IMR-90 (cell line): ENCODE data around the gene SYVN1. TPM values are rescaled to one million over a fixed set of nuclear protein-coding genes. Genes with fewer than 3 reads are reported as not detected.

Source experiments
- ATAC-seq: fragments of 200-7000 bp; cut with Tn5 transposase; 2 replicates; pipeline ENCODE4 v1.9.1; 2020; ENCODE audit warnings: low read depth, mild to moderate bottlenecking, moderate library complexity
- BruUV-seq: library from RNA; stranded (reverse); fragments of 400-500 nt; replicated peaks from 2 replicates; lab custom pipeline; 2021; lab: Mats Ljungman, UMichigan
- CTCF ChIA-PET: fragments of 300-600 bp; formaldehyde crosslinking; extraction: SDS; loops from one replicate; lab custom pipeline; 2021; ENCODE audit warnings: antibody characterized with exemption; lab: Yijun Ruan, JAX
- POLR2A ChIA-PET: fragments of 300-600 bp; sonication (Branson Sonifier 250); formaldehyde crosslinking; loops from one replicate; lab custom pipeline; 2022; ENCODE audit warnings: antibody characterized with exemption; ENCODE audit not compliant: unreplicated experiment; lab: Charles Lee
- DNase-seq: peaks from one replicate; pipeline ENCODE4 v3.0.0; 2013
- H2AFZ ChIP-seq: replicated peaks from 2 replicates; pipeline ENCODE3; 2013; ENCODE audit warnings: low read length, mild to moderate bottlenecking; ENCODE audit not compliant: poor library complexity
- H2AK5ac ChIP-seq: 2 replicates; pipeline ENCODE4 v1.6.1; 2013; ENCODE audit warnings: low read depth, low read length, inconsistent platforms
- H2AK9ac ChIP-seq: replicated peaks from 2 replicates; pipeline ENCODE3; 2013; ENCODE audit warnings: mild to moderate bottlenecking, low read depth, low read length, moderate library complexity; ENCODE audit not compliant: poor library complexity
- H2BK120ac ChIP-seq: 2 replicates; pipeline ENCODE4 v1.6.1; 2013; ENCODE audit warnings: low read depth, low read length, inconsistent platforms
- H2BK15ac ChIP-seq: 3 replicates; pipeline ENCODE4 v1.6.1; 2013; ENCODE audit warnings: low read depth, low read length, inconsistent platforms
- H2BK20ac ChIP-seq: 2 replicates; pipeline ENCODE4 v1.6.1; 2013; ENCODE audit warnings: low read depth, mild to moderate bottlenecking, inconsistent platforms, low read length, moderate library complexity
- H2BK5ac ChIP-seq: 2 replicates; pipeline ENCODE4 v1.6.1; 2013; ENCODE audit warnings: mild to moderate bottlenecking, low read depth, low read length, inconsistent platforms; ENCODE audit not compliant: poor library complexity, severe bottlenecking
- H3K14ac ChIP-seq: replicated peaks from 2 replicates; pipeline ENCODE4 v1.6.1; 2013; ENCODE audit warnings: low read depth, low read length, inconsistent platforms
- H3K18ac ChIP-seq: 2 replicates; pipeline ENCODE4 v1.6.1; 2013; ENCODE audit warnings: low read depth, low read length, control low read depth
- H3K23ac ChIP-seq: 2 replicates; pipeline ENCODE4 v1.6.1; 2013; ENCODE audit warnings: low read depth, low read length, inconsistent platforms
- H3K27ac ChIP-seq: 2 replicates; pipeline ENCODE4 v1.5.1; 2013; ENCODE audit warnings: mild to moderate bottlenecking, control low read depth, low read length; ENCODE audit not compliant: insufficient read depth
- H3K27me3 ChIP-seq: 2 replicates; pipeline ENCODE4 v1.6.1; 2013; ENCODE audit warnings: low read length; ENCODE audit not compliant: control insufficient read depth, insufficient read depth
- H3K36me3 ChIP-seq: 2 replicates; pipeline ENCODE4 v1.6.1; 2013; ENCODE audit warnings: low read length, mixed read lengths; ENCODE audit not compliant: control insufficient read depth, insufficient read depth
- H3K4ac ChIP-seq: 2 replicates; pipeline ENCODE4 v1.6.1; 2013; ENCODE audit warnings: low read depth, low read length, inconsistent platforms
- H3K4me1 ChIP-seq: 2 replicates; pipeline ENCODE4 v1.6.1; 2013; ENCODE audit warnings: low read length, mixed read lengths; ENCODE audit not compliant: control insufficient read depth, insufficient read depth
- H3K4me2 ChIP-seq: 2 replicates; pipeline ENCODE4 v1.6.1; 2013; ENCODE audit warnings: low read depth, mild to moderate bottlenecking, control low read depth, low read length, moderate library complexity
- H3K4me3 ChIP-seq: 2 replicates; pipeline ENCODE4 v1.5.1; 2013; ENCODE audit warnings: low read depth, mild to moderate bottlenecking, control low read depth, low read length, moderate library complexity; ENCODE audit not compliant: insufficient read depth
- H3K56ac ChIP-seq: 2 replicates; pipeline ENCODE4 v1.6.1; 2013; ENCODE audit warnings: low read length, inconsistent platforms; ENCODE audit not compliant: insufficient read depth; ENCODE audit errors: extremely low read depth
- H3K79me1 ChIP-seq, 2 experiments: 2 replicates each; pipeline ENCODE4 v1.6.1; 2013; ENCODE audit warnings: low read length in 2 of 2, inconsistent platforms in 1 of 2, low read depth in 1 of 2
- H3K9ac ChIP-seq: 2 replicates; pipeline ENCODE4 v1.6.1; 2013; ENCODE audit warnings: low read depth, low read length, control low read depth
- H3K9me1 ChIP-seq: 2 replicates; pipeline ENCODE4 v1.6.1; 2013; ENCODE audit warnings: low read length, inconsistent platforms; ENCODE audit not compliant: insufficient read depth
- H3K9me3 ChIP-seq: 2 replicates; pipeline ENCODE4 v1.6.1; 2013; ENCODE audit warnings: low read length; ENCODE audit not compliant: control insufficient read depth, insufficient read depth
- H4K20me1 ChIP-seq: 2 replicates; pipeline ENCODE4 v1.6.1; 2013; ENCODE audit warnings: low read length, inconsistent platforms; ENCODE audit not compliant: insufficient read depth
- H4K5ac ChIP-seq: 2 replicates; pipeline ENCODE4 v1.6.1; 2013; ENCODE audit warnings: mild to moderate bottlenecking, low read depth, low read length, control low read depth
- H4K8ac ChIP-seq, 2 experiments: 2 replicates each; pipeline ENCODE4 v1.6.1; 2013; ENCODE audit warnings: low read depth in 2 of 2, low read length in 2 of 2, control low read depth in 1 of 2, inconsistent platforms in 1 of 2
- H4K91ac ChIP-seq: 2 replicates; pipeline ENCODE4 v1.6.1; 2013; ENCODE audit warnings: low read depth, low read length, inconsistent platforms; ENCODE audit not compliant: insufficient read depth
- BHLHE40 ChIP-seq: fragments of 150-350 bp; IDR thresholded peaks from 2 replicates; pipeline ENCODE4 v1.6.1; 2016; ENCODE audit warnings: mild to moderate bottlenecking, low read depth, low read length
- CEBPB ChIP-seq: IDR thresholded peaks from 2 replicates; pipeline ENCODE4 v1.6.1; 2012; ENCODE audit warnings: low read depth, low read length, improper control_type of control experiment
- FOS ChIP-seq: fragments of 150-350 bp; IDR thresholded peaks from 2 replicates; pipeline ENCODE4 v1.6.1; 2016; ENCODE audit warnings: low read depth, low read length
- MAFK ChIP-seq: IDR thresholded peaks from 2 replicates; pipeline ENCODE4 v1.6.1; 2012; ENCODE audit warnings: low read depth, low read length, improper control_type of control experiment
- MAZ ChIP-seq: IDR thresholded peaks from 2 replicates; pipeline ENCODE4 v1.6.1; 2012; ENCODE audit warnings: low read depth, mild to moderate bottlenecking, low read length, improper control_type of control experiment, moderate library complexity, borderline replicate concordance
- MXI1 ChIP-seq: IDR thresholded peaks from 2 replicates; pipeline ENCODE4 v1.6.1; 2012; ENCODE audit warnings: low read depth, mild to moderate bottlenecking, low read length, moderate library complexity, borderline replicate concordance
- NFE2L2 ChIP-seq: fragments of 150-350 bp; IDR thresholded peaks from 2 replicates; pipeline ENCODE4 v1.6.1; 2016; ENCODE audit warnings: low read depth, mild to moderate bottlenecking, low read length
- POLR2A ChIP-seq: IDR thresholded peaks from 2 replicates; pipeline ENCODE4 v1.6.1; 2012; ENCODE audit warnings: mild to moderate bottlenecking, low read depth, low read length
- RAD21 ChIP-seq: IDR thresholded peaks from 2 replicates; pipeline ENCODE4 v1.6.1; 2012; ENCODE audit warnings: low read length, improper control_type of control experiment
- RCOR1 ChIP-seq: IDR thresholded peaks from 2 replicates; pipeline ENCODE4 v1.6.1; 2012; ENCODE audit warnings: mild to moderate bottlenecking, low read length, improper control_type of control experiment; ENCODE audit not compliant: insufficient replicate concordance
- RFX5 ChIP-seq: IDR thresholded peaks from 2 replicates; pipeline ENCODE4 v1.8.0; 2012; ENCODE audit warnings: low read depth, mild to moderate bottlenecking, low read length, moderate library complexity
- SMC3 ChIP-seq: fragments of 150-350 bp; IDR thresholded peaks from 2 replicates; pipeline ENCODE4 v1.6.1; 2016; ENCODE audit warnings: low read depth, mild to moderate bottlenecking, antibody characterized with exemption, low read length, moderate library complexity
- WGBS, 2 experiments: methylation state at CpG; one replicate each; pipeline versions ENCODE4 v1.1.5 to v1.1.7; 2013; ENCODE audit warnings: missing lambda C conversion rate in 2 of 2; ENCODE audit not compliant: insufficient read length in 1 of 2; ENCODE audit errors: extremely low coverage in 2 of 2; 5-methylcytosine and 5-hydroxymethylcytosine counted together
- dilution Hi-C: fragments of 300-500 bp; cut with HindIII; formaldehyde crosslinking; loops from one replicate; pipeline ENCODE4 v1.14.3; 2018; ENCODE audit warnings: low sequenced_read_pairs; ENCODE audit not compliant: unreplicated experiment
- in situ Hi-C: fragments of 300-500 bp; cut with MboI; formaldehyde crosslinking; loops from 3 replicates; pipeline ENCODE4 v1.14.3; 2019; ENCODE audit warnings: low sequenced_read_pairs, inconsistent platforms, mixed read lengths
- intact Hi-C: fragments of 100-400 bp; cut with micrococcal nuclease; formaldehyde crosslinking; loops from 2 replicates; pipeline ENCODE4 v1.10.0; 2022
- polyA plus RNA-seq, 3 experiments: library from polyadenylated mRNA; depleted of rRNA; stranded (reverse); fragments of >200 nt; gene quantifications; 2 replicates each; pipeline ENCODE4 v1.2.3, GENCODE V29; 2012; ENCODE audit warnings: low replicate concordance in 1 of 3
- total RNA-seq: library from RNA; depleted of rRNA; stranded (reverse); fragments of >200 nt; gene quantifications from 2 replicates; pipeline ENCODE4 v1.2.3, GENCODE V29; 2012
- TF ChIP-seq, protein P1 (sequence below): fragments of 150-350 bp; IDR thresholded peaks from 2 replicates; pipeline ENCODE4 v1.6.1; 2017; ENCODE audit warnings: mild to moderate bottlenecking, antibody characterized with exemption, low read length, low read depth
- TF ChIP-seq, protein P2 (sequence below): conservative IDR thresholded peaks from 2 replicates; pipeline ENCODE4 v1.5.1; 2012; ENCODE audit warnings: mild to moderate bottlenecking, low read depth, low read length, improper control_type of control experiment

Gene SYVN1
- total and polyA plus RNA-seq, 2 of the 4 experiments (the other 2 are of a cell fraction), result 9.5 to 52.9 TPM

GRCh38 chr11:65083834-65084597 is 50.3 kb downstream of the SYVN1 start, which contains the start of the genes CDCA5 and ZFPL1:
TSS of gene CDCA5 (minus strand) at chr11:65084040. CDS start at chr11:65083978, 62 bp downstream.
TSS of gene ZFPL1 (plus strand) at chr11:65084222. CDS start at chr11:65084699, 477 bp downstream.
- peak within 1 kb of the TSS; percentile 89 for H3K4me3 ChIP-seq
- peak within 1 kb of the TSS; percentile 95 for H3K4me2 ChIP-seq
- H2BK120ac ChIP-seq, result peak within 1 kb of the TSS; percentile 91
- peak within 1 kb of the TSS; percentile 99 for H4K5ac ChIP-seq
- H3K9ac ChIP-seq, result peak within 1 kb of the TSS; percentile 99
- peak within 1 kb of the TSS; percentile 100 for H3K27ac ChIP-seq
- BruUV-seq, result no TSS peak
- peak within 1 kb of the TSS; percentile 97 for H3K18ac ChIP-seq
- peaks cover 41 to 60% of the 10 kb centered on the region in 2 experiments for H3K79me1 ChIP-seq
- H2BK5ac ChIP-seq, result peak within 1 kb of the TSS; percentile 98
- ATAC-seq (peak; percentile 93), DNase-seq (peak; percentile 94)
- peak within 1 kb of the TSS; percentile 98 for H4K91ac ChIP-seq
- peak within 1 kb of the TSS; percentile 99 for H3K14ac ChIP-seq
- H3K27me3 ChIP-seq, result no peaks in the 10 kb centered on the region
- peak within 1 kb of the TSS; percentile 93; the same call in 1 of the 2 replicates for H3K23ac ChIP-seq
- peak within 1 kb of the TSS; percentile 90 for H3K56ac ChIP-seq
- peaks cover 29% of the 10 kb centered on the region for H3K36me3 ChIP-seq
- no peaks in the 10 kb centered on the region for H3K9me3 ChIP-seq
- dilution Hi-C loops (no loop called here), intact Hi-C loops (loop anchor here (1.0 to 2.0 kb wide), 2 partner anchors 12 to 43 kb away; partner anchors contain the start of genes SAC3D1 and VPS51), in situ Hi-C loops (no loop called here)
- peak within 1 kb of the TSS; percentile 94 for H2AK9ac ChIP-seq
- H3K9me1 ChIP-seq, result no peaks in the 10 kb centered on the region; the same call in 1 of the 2 replicates
- peak within 1 kb of the TSS; percentile 93 for H2AK5ac ChIP-seq
- WGBS, 2 experiments, result 0% methylated on average over 39 of the region's 79 CpGs; no CpG with 5 or more reads in 1 of the 2 experiments
- H3K4ac ChIP-seq, result peak within 1 kb of the TSS; percentile 99
- ChIA-PET POLR2A (no interaction called here), CTCF (no interaction called here)
- no peaks in the 10 kb centered on the region; the same call in 1 of the 2 replicates for H4K20me1 ChIP-seq
- peak within 1 kb of the TSS; percentile 93 to 99 for H4K8ac ChIP-seq
- H2AFZ ChIP-seq, result peak within 1 kb of the TSS; percentile 95
- H3K4me1 ChIP-seq, result peaks cover 4% of the 10 kb centered on the region; the same call in 1 of the 2 replicates
- peak within 1 kb of the TSS; percentile 65; the same call in 1 of the 3 replicates for H2BK15ac ChIP-seq
- H2BK20ac ChIP-seq, result no peak within 1 kb of the TSS
- TF ChIP-seq MXI1 (peak; percentile 98), RCOR1 (no peak), BHLHE40 (no peak), MAFK (no peak), FOS (no peak), RAD21 (no peak; the same call in 1 of the 2 replicates), POLR2A (peak; percentile 97), RFX5 (no peak), NFE2L2 (no peak), CEBPB (peak; percentile 36; the same call in 1 of the 2 replicates), SMC3 (no peak), MAZ (peak; percentile 69; the same call in 1 of the 2 replicates)
- TF ChIP-seq, protein P1, sequence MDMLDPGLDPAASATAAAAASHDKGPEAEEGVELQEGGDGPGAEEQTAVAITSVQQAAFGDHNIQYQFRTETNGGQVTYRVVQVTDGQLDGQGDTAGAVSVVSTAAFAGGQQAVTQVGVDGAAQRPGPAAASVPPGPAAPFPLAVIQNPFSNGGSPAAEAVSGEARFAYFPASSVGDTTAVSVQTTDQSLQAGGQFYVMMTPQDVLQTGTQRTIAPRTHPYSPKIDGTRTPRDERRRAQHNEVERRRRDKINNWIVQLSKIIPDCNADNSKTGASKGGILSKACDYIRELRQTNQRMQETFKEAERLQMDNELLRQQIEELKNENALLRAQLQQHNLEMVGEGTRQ, result peak; percentile 38; the same call in 1 of the 2 replicates
- TF ChIP-seq, protein P2, sequence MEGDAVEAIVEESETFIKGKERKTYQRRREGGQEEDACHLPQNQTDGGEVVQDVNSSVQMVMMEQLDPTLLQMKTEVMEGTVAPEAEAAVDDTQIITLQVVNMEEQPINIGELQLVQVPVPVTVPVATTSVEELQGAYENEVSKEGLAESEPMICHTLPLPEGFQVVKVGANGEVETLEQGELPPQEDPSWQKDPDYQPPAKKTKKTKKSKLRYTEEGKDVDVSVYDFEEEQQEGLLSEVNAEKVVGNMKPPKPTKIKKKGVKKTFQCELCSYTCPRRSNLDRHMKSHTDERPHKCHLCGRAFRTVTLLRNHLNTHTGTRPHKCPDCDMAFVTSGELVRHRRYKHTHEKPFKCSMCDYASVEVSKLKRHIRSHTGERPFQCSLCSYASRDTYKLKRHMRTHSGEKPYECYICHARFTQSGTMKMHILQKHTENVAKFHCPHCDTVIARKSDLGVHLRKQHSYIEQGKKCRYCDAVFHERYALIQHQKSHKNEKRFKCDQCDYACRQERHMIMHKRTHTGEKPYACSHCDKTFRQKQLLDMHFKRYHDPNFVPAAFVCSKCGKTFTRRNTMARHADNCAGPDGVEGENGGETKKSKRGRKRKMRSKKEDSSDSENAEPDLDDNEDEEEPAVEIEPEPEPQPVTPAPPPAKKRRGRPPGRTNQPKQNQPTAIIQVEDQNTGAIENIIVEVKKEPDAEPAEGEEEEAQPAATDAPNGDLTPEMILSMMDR, result 0 out of 2 replicates have a peak, but pooled peaks have one; percentile 1
